OCI-LY7 (cell line): ENCODE measurements around the gene TOMM20. TPM values are rescaled to one million over a fixed set of nuclear protein-coding genes. Genes with fewer than 3 reads are reported as not detected.

Experiments used
- BruUV-seq: library from RNA; stranded (reverse); fragments of 400-500 nt; replicated peaks from 2 replicates; lab custom pipeline; 2021; lab: Mats Ljungman, UMichigan
- CTCF ChIA-PET: fragments of 300-600 bp; sonication (Branson Sonifier 250); formaldehyde crosslinking; loops from one replicate; lab custom pipeline; 2022; ENCODE audit warnings: antibody characterized with exemption; ENCODE audit not compliant: unreplicated experiment; lab: Charles Lee
- POLR2A ChIA-PET: fragments of 300-600 bp; sonication (Branson Sonifier 250); formaldehyde crosslinking; loops from one replicate; lab custom pipeline; 2022; ENCODE audit warnings: antibody characterized with exemption; lab: Charles Lee
- DNase-seq: peaks from one replicate; pipeline ENCODE4 v3.0.0-alpha.2; 2015; ENCODE audit warnings: low spot score
- H2AFZ ChIP-seq: fragments of 200-600 bp; sonication (generic), shearing (Covaris generic); 2 replicates; pipeline ENCODE4 v1.6.1; 2014; ENCODE audit warnings: mild to moderate bottlenecking, antibody characterized with exemption, low read length, moderate library complexity
- H3K27ac ChIP-seq: fragments of 200-600 bp; sonication (generic); 2 replicates; pipeline ENCODE4 v1.5.1; 2014; ENCODE audit warnings: mixed run types, low read depth, mild to moderate bottlenecking, moderate library complexity, low read length, inconsistent platforms; ENCODE audit not compliant: poor library complexity, severe bottlenecking
- H3K36me3 ChIP-seq: fragments of 200-600 bp; sonication (generic); 2 replicates; pipeline ENCODE4 v1.6.1; 2014; ENCODE audit warnings: mild to moderate bottlenecking, antibody characterized with exemption, low read length, moderate library complexity, mixed read lengths; ENCODE audit not compliant: insufficient read depth
- H3K4me1 ChIP-seq: fragments of 200-600 bp; sonication (generic); 2 replicates; pipeline ENCODE4 v1.5.1; 2014; ENCODE audit warnings: mild to moderate bottlenecking, low read length; ENCODE audit not compliant: insufficient read depth, poor library complexity, severe bottlenecking
- H3K4me2 ChIP-seq: fragments of 200-600 bp; sonication (generic); 2 replicates; pipeline ENCODE4 v1.6.1; 2014; ENCODE audit warnings: mild to moderate bottlenecking, low read length
- H3K4me3 ChIP-seq: fragments of 200-600 bp; sonication (generic); 2 replicates; pipeline ENCODE4 v1.5.1; 2014; ENCODE audit warnings: mild to moderate bottlenecking, low read depth, low read length; ENCODE audit not compliant: poor library complexity, severe bottlenecking
- H3K79me2 ChIP-seq: fragments of 200-600 bp; sonication (generic); 2 replicates; pipeline ENCODE4 v1.6.1; 2016; ENCODE audit warnings: low read depth, mild to moderate bottlenecking, low read length, moderate library complexity, mixed read lengths; ENCODE audit not compliant: insufficient read depth
- H3K9me2 ChIP-seq: fragments of 200-600 bp; sonication (generic); 2 replicates; pipeline ENCODE4 v1.6.1; 2016; ENCODE audit warnings: mild to moderate bottlenecking, low read length, mixed read lengths; ENCODE audit not compliant: insufficient read depth
- H3K9me3 ChIP-seq: fragments of 200-600 bp; sonication (generic); 2 replicates; pipeline ENCODE4 v1.6.1; 2014; ENCODE audit warnings: mild to moderate bottlenecking, mixed run types, low read length, mixed read lengths
- H4K20me1 ChIP-seq: fragments of 200-600 bp; sonication (generic); 2 replicates; pipeline ENCODE4 v1.6.1; 2014; ENCODE audit warnings: mild to moderate bottlenecking, antibody characterized with exemption, low read length, moderate library complexity, mixed read lengths; ENCODE audit not compliant: insufficient read depth
- CTCF ChIP-seq: fragments of 200-600 bp; sonication (generic); conservative IDR thresholded peaks from 2 replicates; pipeline ENCODE4 v1.5.1; 2014; ENCODE audit warnings: mild to moderate bottlenecking, antibody characterized with exemption, low read length, moderate library complexity, mixed read lengths
- EZH2phosphoT487 ChIP-seq: fragments of 200-600 bp; sonication (generic); IDR thresholded peaks from 2 replicates; pipeline ENCODE4 v1.6.1; 2018; ENCODE audit warnings: low read depth, borderline replicate concordance, mild to moderate bottlenecking, mixed run types, antibody characterized with exemption, low read length, moderate library complexity, mixed read lengths
- intact Hi-C: fragments of 100-400 bp; cut with micrococcal nuclease; formaldehyde crosslinking; loops from one replicate; pipeline ENCODE4 v1.10.0; 2022; ENCODE audit not compliant: unreplicated experiment
- total RNA-seq, 2 experiments: library from RNA; depleted of rRNA in 1 of 2; stranded (reverse); fragments of >200 nt in 1 of 2; shearing (Covaris generic) in 1 of 2; gene quantifications; 2 replicates each; pipeline ENCODE4 v1.2.3, GENCODE V29; 2014 to 2022

Gene TOMM20
- total RNA-seq, 2 experiments from 2014 or later, result 76.7 to 133 TPM

GRCh38 chr1:235102259-235102582 lies 26.4 kb downstream of the TOMM20 start:
- no peaks in the 10 kb centered on the region for H3K79me2 ChIP-seq
- intact Hi-C loops, result loop anchor here (5.0 to 10.0 kb wide), 2 partner anchors 400 to 683 kb away; partner anchors contain the start of gene B3GALNT2
- no TSS peak for BruUV-seq
- H3K4me2 ChIP-seq, result no peak overlapping the region
- ChIA-PET CTCF (interaction anchor here (1.1 kb wide), 1 partner anchor 94 kb away, joined by 3 read pairs; no protein-coding TSS in a partner anchor), POLR2A (interaction anchor here (0.6 to 0.7 kb wide), 2 partner anchors 23 to 176 kb away, joined by 3 read pairs; no protein-coding TSS in a partner anchor)
- no peak for DNase-seq
- no peak overlapping the region for H3K27ac ChIP-seq
- H3K4me3 ChIP-seq, result no peak overlapping the region
- peaks cover 31% of the 10 kb centered on the region for H3K4me1 ChIP-seq
- no peaks in the 10 kb centered on the region for H4K20me1 ChIP-seq
- H3K36me3 ChIP-seq, result peaks cover 4% of the 10 kb centered on the region; the same call in 1 of the 2 replicates
- TF ChIP-seq CTCF (no peak), EZH2phosphoT487 (no peak)
- no peaks in the 10 kb centered on the region for H3K9me2 ChIP-seq
- H2AFZ ChIP-seq, result no peak overlapping the region
- H3K9me3 ChIP-seq, result no peaks in the 10 kb centered on the region

- H3K4me3 ChIP-seq, result no peak overlapping the region
- H3K4me2 ChIP-seq, result no peak overlapping the region
- POLR2A ChIA-PET, result interaction anchor here (0.6 kb wide), 1 partner anchor 229 kb away, joined by 3 read pairs; no protein-coding TSS in a partner anchor
- BruUV-seq, result no TSS peak
- H4K20me1 ChIP-seq, result no peaks in the 10 kb centered on the region
- peaks cover 31% of the 10 kb centered on the region for H3K4me1 ChIP-seq
- DNase-seq, result no peak
- CTCF ChIA-PET, result interaction anchor here (1.1 kb wide), 1 partner anchor 94 kb away, joined by 3 read pairs; no protein-coding TSS in a partner anchor
- H3K79me2 ChIP-seq, result no peaks in the 10 kb centered on the region
- intact Hi-C loops, result loop anchor here (5.0 to 10.0 kb wide), 2 partner anchors 401 to 683 kb away; partner anchors contain the start of gene B3GALNT2
- no peak overlapping the region for H3K27ac ChIP-seq
- no peak for TF ChIP-seq EZH2phosphoT487
- TF ChIP-seq CTCF, result no peak
- no peak overlapping the region for H2AFZ ChIP-seq
- H3K9me2 ChIP-seq, result no peaks in the 10 kb centered on the region
- no peaks in the 10 kb centered on the region for H3K36me3 ChIP-seq
- H3K9me3 ChIP-seq, result no peaks in the 10 kb centered on the region
Measured at GRCh38 chr1:235101558-235102258, 26.9 kb downstream of the TOMM20 start.
